ENCODE data around the gene CUL9.

Gene CUL9

GRCh38 chr6:43229803-43230620 lies 48.0 kb downstream of the CUL9 start:
- no peak for DNase-seq (ENCODE audit: low spot score)

- no peak for DNase-seq (ENCODE audit: low spot score)
Observed at GRCh38 chr6:43231053-43231452, 49.1 kb downstream of the CUL9 start.

- no peak for DNase-seq (ENCODE audit: low spot score)
Observed at GRCh38 chr6:43231735-43232450, 49.9 kb downstream of the CUL9 start.

GRCh38 chr6:43235841-43236240 lies 53.8 kb downstream of the CUL9 start:
- no peak for DNase-seq (ENCODE audit: low spot score)

GRCh38 chr6:43239054-43239453 lies 57.1 kb downstream of the CUL9 start:
- no peak for DNase-seq (ENCODE audit: low spot score)

- DNase-seq (ENCODE audit: low spot score) = no peak
Observed at GRCh38 chr6:43240950-43241349, 59.0 kb downstream of the CUL9 start.

GRCh38 chr6:43241446-43241845 lies 59.5 kb downstream of the CUL9 start:
- no peak for DNase-seq (ENCODE audit: low spot score)

GRCh38 chr6:43242908-43243663 lies 61.1 kb downstream of the CUL9 start, which contains the start of gene TTBK1:
Gene TTBK1, plus strand, starts transcription at chr6:43243481. Its CDS starts 3,180 bp downstream, at chr6:43246661.
- DNase-seq (ENCODE audit: low spot score) = peak; percentile 61

- DNase-seq (ENCODE audit: low spot score) = no peak
Observed at GRCh38 chr6:43243664-43244321, 61.8 kb downstream of the CUL9 start.

GRCh38 chr6:43246301-43247113 lies 64.5 kb downstream of the CUL9 start:
- peak; percentile 79 for DNase-seq (ENCODE audit: low spot score)

GRCh38 chr6:43247114-43247999 lies 65.4 kb downstream of the CUL9 start:
- peak; percentile 86 for DNase-seq (ENCODE audit: low spot score)

GRCh38 chr6:43248101-43248500 lies 66.1 kb downstream of the CUL9 start:
- no peak for DNase-seq (ENCODE audit: low spot score)

- no peak for DNase-seq (ENCODE audit: low spot score)
Observed at GRCh38 chr6:43248791-43249190, 66.8 kb downstream of the CUL9 start.

GRCh38 chr6:43250992-43251373 lies 69.0 kb downstream of the CUL9 start:
- no peak for DNase-seq (ENCODE audit: low spot score)

GRCh38 chr6:43253401-43253800 lies 71.4 kb downstream of the CUL9 start:
- DNase-seq (ENCODE audit: low spot score) = no peak

GRCh38 chr6:43254138-43254817 lies 72.3 kb downstream of the CUL9 start:
- no peak for DNase-seq (ENCODE audit: low spot score)

GRCh38 chr6:43254846-43255245 lies 72.8 kb downstream of the CUL9 start:
- DNase-seq (ENCODE audit: low spot score) = no peak

GRCh38 chr6:43255408-43256054 lies 73.5 kb downstream of the CUL9 start:
- DNase-seq (ENCODE audit: low spot score) = no peak
